ENCODE results near the gene DNAJC27.
A peak's percentile ranks its signal among the peaks of the same experiment; 100 is the strongest.

Gene DNAJC27

DNA sequence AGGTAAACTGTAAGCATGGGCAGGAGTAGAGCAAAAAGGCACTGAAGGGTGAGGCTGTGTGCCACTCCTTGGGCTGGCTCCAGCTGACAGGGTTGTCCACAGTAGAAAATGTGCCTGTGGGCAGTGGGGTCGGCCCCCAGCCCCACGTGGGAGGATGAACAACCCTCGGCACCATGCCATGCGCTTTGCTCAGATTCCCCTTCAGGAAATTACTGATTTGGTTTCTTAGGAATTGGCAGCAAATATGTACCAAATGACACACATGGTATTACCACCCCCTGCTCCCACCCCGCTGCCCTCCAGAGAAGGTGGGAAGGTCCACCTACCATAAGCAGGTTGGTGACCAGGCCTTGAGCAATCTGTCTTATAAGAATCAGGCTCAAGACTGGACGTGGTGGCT is 65.3 kb downstream of the DNAJC27 start:
- no peak for DNase-seq

- no peak for DNase-seq
These were observed 68.3 kb downstream of the DNAJC27 start for GRCh38 chr2:24903161-24904103.

DNA sequence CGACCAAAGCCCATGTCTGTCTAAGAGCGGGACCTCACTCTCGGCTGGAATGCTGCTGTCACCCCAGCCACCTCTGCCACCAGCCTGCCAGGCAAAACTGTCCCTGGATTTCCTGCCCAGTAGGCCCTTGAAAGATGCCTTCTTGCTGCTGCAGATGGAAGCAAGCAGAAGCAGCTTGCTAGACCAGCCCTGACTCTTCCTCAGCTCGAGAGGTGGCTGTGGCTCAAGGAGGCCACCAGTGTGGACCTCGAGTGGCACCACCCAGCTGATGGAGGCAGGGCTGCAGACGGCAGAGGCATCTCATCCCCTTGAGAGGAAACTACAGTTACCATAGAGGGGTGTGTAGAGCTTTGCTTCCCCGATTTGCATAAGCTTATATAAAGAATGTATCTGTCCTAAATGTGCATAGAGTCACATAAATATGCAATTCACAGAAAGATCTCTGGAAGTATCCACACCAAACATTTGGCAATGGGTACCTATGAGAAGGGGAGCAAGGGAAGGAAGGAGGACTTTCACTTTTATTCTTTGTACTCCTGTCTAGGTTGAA is 72.3 kb downstream of the DNAJC27 start:
- DNase-seq: no peak

- no peak for DNase-seq
These were observed 73.3 kb downstream of the DNAJC27 start for GRCh38 chr2:24898122-24899109.

DNA sequence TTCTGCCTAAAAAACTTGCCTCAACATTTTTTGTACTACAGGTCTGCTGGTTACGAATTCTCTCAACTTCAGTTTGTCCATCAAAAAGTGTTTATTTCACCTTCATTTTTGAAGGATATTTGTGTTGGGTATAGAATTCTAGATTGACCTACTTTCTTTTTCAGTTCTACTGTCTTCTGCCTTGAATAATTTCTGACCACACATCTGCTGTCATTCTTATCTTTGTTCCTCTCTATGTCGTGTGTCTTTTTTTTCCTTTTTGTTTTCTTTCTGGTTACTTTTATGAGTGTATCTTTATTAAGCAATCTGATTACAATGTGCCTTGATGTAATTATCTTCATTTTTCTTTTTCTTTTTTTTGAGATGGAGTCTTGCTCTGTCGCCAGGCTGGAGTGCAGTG is 77.0 kb downstream of the DNAJC27 start:
- DNase-seq: peak; percentile 44

DNA sequence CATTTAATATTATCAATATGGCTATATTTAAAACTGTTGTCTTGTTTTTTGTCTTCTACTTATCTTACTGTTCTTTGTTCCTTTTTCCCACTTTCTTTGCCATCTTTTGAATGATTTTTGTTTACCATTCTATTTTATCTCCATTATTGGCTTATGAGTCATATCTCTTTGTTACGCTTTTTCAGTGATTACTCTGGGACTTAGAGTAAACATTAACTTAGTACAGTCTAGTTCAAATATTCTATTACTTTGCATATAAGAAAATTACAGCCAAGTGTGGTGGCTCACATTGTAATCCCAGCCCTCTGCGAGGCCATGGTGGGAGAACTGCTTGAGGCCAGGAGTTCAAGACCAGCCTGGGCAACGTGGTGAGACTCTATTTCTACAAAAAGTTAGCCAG is 77.8 kb downstream of the DNAJC27 start:
- no peak for DNase-seq
